T-cell (primary cell): ENCODE measurements around the gene COBL. TPM values are rescaled to one million over a fixed set of nuclear protein-coding genes. Genes with fewer than 3 reads are reported as not detected.

ENCODE experiments used
- ATAC-seq, 4 experiments: fragments of 200-7000 bp in 3 of 4; fragments of 150-1000 bp in 1 of 4; cut with Tn5 transposase; replicated peaks in 1 of 4; 1 replicate in 3 of 4; 2 replicates in 1 of 4; pipeline ENCODE4 v1.10.0; 2021; ENCODE audit warnings: moderate library complexity in 3 of 4, mild to moderate bottlenecking in 2 of 4, moderate number of reproducible peaks in 1 of 4
- CTCF ChIA-PET, 2 donors: fragments of 300-600 bp; sonication (Branson Sonifier 250); formaldehyde crosslinking; loops; one replicate each; lab custom pipeline; 2022; ENCODE audit warnings: antibody characterized with exemption in 2 of 2; lab: Charles Lee
- POLR2A ChIA-PET, 2 donors: fragments of 300-600 bp; sonication (Branson Sonifier 250); formaldehyde crosslinking; loops; one replicate each; lab custom pipeline; 2022; ENCODE audit warnings: antibody characterized with exemption in 2 of 2; lab: Charles Lee
- DNase-seq, 35 experiments: peaks; one replicate each; pipeline versions ENCODE4 v3.0.0 to v3.0.0-alpha.2; 2013 to 2023
- H3K27ac ChIP-seq: one replicate; pipeline ENCODE4 v1.5.1; 2013; ENCODE audit warnings: low read length
- H3K27me3 ChIP-seq, 2 experiments: replicated peaks in 1 of 2; 1 replicate in 1 of 2; 2 replicates in 1 of 2; pipeline versions ENCODE4 v1.6.1 to v1.7.0; 2013; ENCODE audit warnings: low read length in 1 of 2, mixed read lengths in 1 of 2; ENCODE audit not compliant: control insufficient read depth in 2 of 2, insufficient read depth in 2 of 2; ENCODE audit errors: extremely low read depth in 1 of 2
- H3K36me3 ChIP-seq, 2 donors: 1 replicate in 1 of 2; 2 replicates in 1 of 2; pipeline versions ENCODE4 v1.6.1 to v1.7.0; 2013; ENCODE audit warnings: low read length in 1 of 2; ENCODE audit not compliant: control insufficient read depth in 2 of 2, insufficient read depth in 1 of 2; ENCODE audit errors: extremely low read depth in 1 of 2
- H3K4me1 ChIP-seq, 2 experiments: 1 replicate in 1 of 2; 2 replicates in 1 of 2; pipeline versions ENCODE4 v1.6.1 to v1.7.0; 2013; ENCODE audit warnings: low read length in 2 of 2, mixed read lengths in 1 of 2; ENCODE audit not compliant: insufficient read depth in 2 of 2, control insufficient read depth in 1 of 2; ENCODE audit errors: extremely low read depth in 1 of 2
- H3K4me3 ChIP-seq, 2 donors: 1 replicate in 1 of 2; 2 replicates in 1 of 2; pipeline versions ENCODE4 v1.5.1 to v1.7.0; 2013; ENCODE audit warnings: mild to moderate bottlenecking in 2 of 2, low read length in 1 of 2, moderate library complexity in 1 of 2; ENCODE audit not compliant: control insufficient read depth in 1 of 2; ENCODE audit errors: extremely low read depth in 1 of 2
- H3K9me3 ChIP-seq: 2 replicates; pipeline ENCODE4 v1.7.0; 2013
- H3K27ac Mint-ChIP-seq, 2 donors: one replicate each; pipeline ENCODE4 v1.8.0; 2020 to 2021; ENCODE audit warnings: mild to moderate bottlenecking in 2 of 2, mixed read lengths in 2 of 2
- H3K27me3 Mint-ChIP-seq, 2 donors: one replicate each; pipeline ENCODE4 v1.8.0; 2021 to 2022; ENCODE audit warnings: mixed read lengths in 2 of 2
- H3K36me3 Mint-ChIP-seq: one replicate; pipeline ENCODE4 v1.8.0; 2021; ENCODE audit warnings: mixed read lengths
- H3K4me1 Mint-ChIP-seq, 3 donors: one replicate each; pipeline ENCODE4 v1.8.0; 2020 to 2022; ENCODE audit warnings: mixed read lengths in 3 of 3, mild to moderate bottlenecking in 1 of 3
- H3K4me3 Mint-ChIP-seq, 3 donors: one replicate each; pipeline ENCODE4 v1.8.0; 2020 to 2022; ENCODE audit warnings: mild to moderate bottlenecking in 3 of 3, mixed read lengths in 3 of 3, moderate library complexity in 3 of 3
- H3K9me3 Mint-ChIP-seq, 3 donors: one replicate each; pipeline ENCODE4 v1.8.0; 2020 to 2022; ENCODE audit warnings: mixed read lengths in 3 of 3
- WGBS: methylation state at CpG from one replicate; pipeline ENCODE4 v1.1.5; 2013; ENCODE audit warnings: missing lambda C conversion rate; ENCODE audit not compliant: insufficient coverage; 5-methylcytosine and 5-hydroxymethylcytosine counted together
- total RNA-seq, 35 experiments: library from RNA in 6 of 35; stranded (reverse) in 6 of 35; fragments of 120-200 nt in 1 of 35; gene quantifications; one replicate each; pipeline versions ENCODE4 v1.2.1 to v1.2.4 and lab custom pipeline; 2013 to 2026

Gene COBL
- total RNA-seq, 5 donors from 2014 or later (not counting 1 experiment from before 2014, with no cell fraction given), result 0.07 to 0.26 (median 0.17) TPM; not detected in 1

- no peaks in the 10 kb centered on the region for H3K9me3 Mint-ChIP-seq
- DNase-seq, result no peak
- ATAC-seq, result no peak
- Histone ChIP-seq H3K27ac (no peak overlapping the region), H3K4me3 (no peak overlapping the region), H3K9me3 (no peaks in the 10 kb centered on the region), H3K4me1 (no peaks in the 10 kb centered on the region), H3K27me3 (peaks cover 0 to 8% of the 10 kb centered on the region in 2 experiments), H3K36me3 (no peaks in the 10 kb centered on the region)
- no peaks in the 10 kb centered on the region for H3K36me3 Mint-ChIP-seq
- no peak overlapping the region for H3K27ac Mint-ChIP-seq
- H3K4me1 Mint-ChIP-seq, result no peaks in the 10 kb centered on the region
- ChIA-PET POLR2A (no interaction called here), CTCF (interaction anchor here in 1 of 2 donors (0.7 kb wide), 1 partner anchor 325 kb away, joined by 5 read pairs; no protein-coding TSS in a partner anchor)
- WGBS, result 69% methylated on average over 16 of the region's 17 CpGs
- no peaks in the 10 kb centered on the region for H3K27me3 Mint-ChIP-seq
- H3K4me3 Mint-ChIP-seq, result no peak overlapping the region
These were observed 306.7 kb downstream of the COBL start for GRCh38 chr7:51009716-51010496.

- ChIA-PET CTCF (interaction anchor here in 1 of 2 donors (0.6 kb wide), 1 partner anchor 79 kb away, joined by 4 read pairs; no protein-coding TSS in a partner anchor), POLR2A (no interaction called here)
- Histone ChIP-seq H3K4me1 (no peaks in the 10 kb centered on the region), H3K4me3 (no peak overlapping the region), H3K27ac (no peak overlapping the region), H3K36me3 (no peaks in the 10 kb centered on the region), H3K9me3 (no peaks in the 10 kb centered on the region), H3K27me3 (peaks cover 0 to 3% of the 10 kb centered on the region in 2 experiments)
- no peaks in the 10 kb centered on the region for H3K9me3 Mint-ChIP-seq
- no peak overlapping the region for H3K4me3 Mint-ChIP-seq
- no peaks in the 10 kb centered on the region for H3K36me3 Mint-ChIP-seq
- 84% methylated on average over 20 of the region's 21 CpGs for WGBS
- H3K27me3 Mint-ChIP-seq, result no peaks in the 10 kb centered on the region
- H3K4me1 Mint-ChIP-seq, result no peaks in the 10 kb centered on the region
- DNase-seq, result no peak
- ATAC-seq, result no peak
- no peak overlapping the region for H3K27ac Mint-ChIP-seq
These were observed 308.8 kb downstream of the COBL start for GRCh38 chr7:51007551-51008505.

- DNase-seq (no peak), ATAC-seq (no peak)
- WGBS, result 79% methylated on average over 2 of the region's 3 CpGs
- Mint-ChIP-seq H3K4me3 (no peak overlapping the region), H3K36me3 (no peaks in the 10 kb centered on the region), H3K9me3 (no peaks in the 10 kb centered on the region), H3K4me1 (no peaks in the 10 kb centered on the region), H3K27ac (no peak overlapping the region), H3K27me3 (no peaks in the 10 kb centered on the region)
- Histone ChIP-seq H3K36me3 (no peaks in the 10 kb centered on the region), H3K9me3 (no peaks in the 10 kb centered on the region), H3K27ac (no peak overlapping the region), H3K27me3 (no peaks in the 10 kb centered on the region), H3K4me1 (no peaks in the 10 kb centered on the region), H3K4me3 (no peak overlapping the region)
- POLR2A ChIA-PET, result no interaction called here
- CTCF ChIA-PET, result no interaction called here
These were observed 309.9 kb downstream of the COBL start for GRCh38 chr7:51006483-51007235.

- ChIA-PET CTCF (no interaction called here), POLR2A (no interaction called here)
- no peak for DNase-seq
- ATAC-seq, result no peak
- H3K4me3 Mint-ChIP-seq, result no peak overlapping the region
- no peak overlapping the region for H3K27ac ChIP-seq
- no peaks in the 10 kb centered on the region for H3K27me3 Mint-ChIP-seq
- H3K9me3 Mint-ChIP-seq, result peaks cover 0 to 4% (median 2%) of the 10 kb centered on the region in 3 donors
- no peaks in the 10 kb centered on the region for H3K36me3 ChIP-seq
- H3K27me3 ChIP-seq, result no peaks in the 10 kb centered on the region
- no peak overlapping the region for H3K27ac Mint-ChIP-seq
- H3K4me1 ChIP-seq, result no peaks in the 10 kb centered on the region
- H3K4me1 Mint-ChIP-seq, result no peaks in the 10 kb centered on the region
- 88% methylated on average over 2 of the region's 2 CpGs for WGBS
- H3K4me3 ChIP-seq, result no peak overlapping the region
- H3K9me3 ChIP-seq, result no peaks in the 10 kb centered on the region
- no peaks in the 10 kb centered on the region for H3K36me3 Mint-ChIP-seq
These were observed 311.5 kb downstream of the COBL start for GRCh38 chr7:51005074-51005473.

GRCh38 chr7:51000956-51001355 is 315.7 kb downstream of the COBL start:
- DNase-seq (no peak), ATAC-seq (no peak)
- H3K4me1 Mint-ChIP-seq, result no peaks in the 10 kb centered on the region
- Histone ChIP-seq H3K27ac (no peak overlapping the region), H3K9me3 (no peaks in the 10 kb centered on the region), H3K4me1 (no peaks in the 10 kb centered on the region), H3K27me3 (no peaks in the 10 kb centered on the region), H3K36me3 (no peaks in the 10 kb centered on the region), H3K4me3 (no peak overlapping the region)
- H3K27ac Mint-ChIP-seq, result no peak overlapping the region
- no peak overlapping the region for H3K4me3 Mint-ChIP-seq
- ChIA-PET CTCF (no interaction called here), POLR2A (no interaction called here)
- H3K27me3 Mint-ChIP-seq, result peaks cover 0 to 3% of the 10 kb centered on the region in 2 donors
- WGBS, result 80% methylated on average over 1 of the region's 3 CpGs
- no peaks in the 10 kb centered on the region for H3K36me3 Mint-ChIP-seq
- H3K9me3 Mint-ChIP-seq, result peaks cover 0 to 4% (median 4%) of the 10 kb centered on the region in 3 donors
